H1 (cell line): Measurements from ENCODE around the gene SLC36A4. TPM values are rescaled to one million over a fixed set of nuclear protein-coding genes. Genes with fewer than 3 reads are reported as not detected.

ENCODE experiments used
- CTCF ChIA-PET: fragments of 300-600 bp; sonication (Branson Sonifier 250); formaldehyde crosslinking; loops from one replicate; lab custom pipeline; 2021; ENCODE audit not compliant: partially characterized antibody; lab: Charles Lee
- POLR2A ChIA-PET: fragments of 300-600 bp; sonication (Branson Sonifier 250); formaldehyde crosslinking; loops from one replicate; lab custom pipeline; 2021; ENCODE audit warnings: inconsistent platforms; ENCODE audit not compliant: partially characterized antibody; lab: Charles Lee
- DNase-seq, 2 experiments: peaks; one replicate each; pipeline versions ENCODE4 v3.0.0 to v3.0.0-alpha.2; 2010 to 2022; ENCODE audit warnings: low spot score in 2 of 2, low read depth in 1 of 2, mixed read lengths in 1 of 2
- FAIRE-seq: peaks from 2 replicates; lab custom pipeline; 2011; peaks lifted over from hg19 to GRCh38; lab: Jason Lieb, UNC
- H2AFZ ChIP-seq: 2 replicates; pipeline ENCODE4 v1.8.1; 2012; ENCODE audit warnings: low read length, inconsistent platforms
- H2AK5ac ChIP-seq: 2 replicates; pipeline ENCODE4 v1.6.1; 2013; ENCODE audit warnings: low read depth, low read length
- H2BK120ac ChIP-seq: replicated peaks from 2 replicates; pipeline ENCODE3; 2013; ENCODE audit warnings: low read depth, low read length, inconsistent platforms
- H2BK12ac ChIP-seq: 2 replicates; pipeline ENCODE4 v1.6.1; 2013; ENCODE audit warnings: low read depth, low read length
- H2BK15ac ChIP-seq: 2 replicates; pipeline ENCODE4 v1.6.1; 2013; ENCODE audit warnings: low read length
- H2BK20ac ChIP-seq: 2 replicates; pipeline ENCODE4 v1.6.1; 2013; ENCODE audit warnings: low read length
- H2BK5ac ChIP-seq: 2 replicates; pipeline ENCODE4 v1.6.1; 2013; ENCODE audit warnings: low read depth, low read length
- H3K14ac ChIP-seq: 2 replicates; pipeline ENCODE4 v1.6.1; 2013; ENCODE audit warnings: inconsistent platforms; ENCODE audit not compliant: insufficient read length
- H3K18ac ChIP-seq: 2 replicates; pipeline ENCODE4 v1.6.1; 2013; ENCODE audit warnings: low read length; ENCODE audit errors: extremely low read depth
- H3K23ac ChIP-seq: 2 replicates; pipeline ENCODE4 v1.6.1; 2013; ENCODE audit warnings: inconsistent platforms; ENCODE audit not compliant: insufficient read length
- H3K23me2 ChIP-seq: 2 replicates; pipeline ENCODE4 v1.6.1; 2013; ENCODE audit warnings: low read depth, low read length
- H3K27ac ChIP-seq: 2 replicates; pipeline ENCODE4 v1.6.1; 2011; ENCODE audit warnings: low read depth, low read length, inconsistent platforms
- H3K27me3 ChIP-seq, 4 experiments: replicated peaks in 1 of 4; 1 replicate in 1 of 4; 2 replicates in 3 of 4; pipeline versions ENCODE4 v1.6.1 to v1.8.1; 2011 to 2013; ENCODE audit warnings: low read length in 3 of 4, mild to moderate bottlenecking in 3 of 4, inconsistent platforms in 2 of 4, mixed read lengths in 2 of 4, moderate library complexity in 1 of 4; ENCODE audit not compliant: control insufficient read depth in 3 of 4, insufficient read depth in 3 of 4; ENCODE audit errors: extremely low read depth in 1 of 4
- H3K36me3 ChIP-seq, 4 experiments: 2 replicates each; pipeline versions ENCODE4 v1.6.1 to v1.8.1; 2011 to 2013; ENCODE audit warnings: mild to moderate bottlenecking in 4 of 4, low read length in 3 of 4, moderate library complexity in 2 of 4, control low read depth in 1 of 4, inconsistent platforms in 1 of 4; ENCODE audit not compliant: insufficient read depth in 4 of 4, control insufficient read depth in 2 of 4
- H3K4ac ChIP-seq: replicated peaks from 2 replicates; pipeline ENCODE3; 2013; ENCODE audit warnings: low read length, low read depth, mixed read lengths, inconsistent platforms; ENCODE audit not compliant: insufficient read length
- H3K4me1 ChIP-seq, 4 experiments: replicated peaks in 1 of 4; 1 replicate in 1 of 4; 2 replicates in 3 of 4; pipeline versions ENCODE4 v1.6.1 to v1.8.1; 2011 to 2013; ENCODE audit warnings: low read length in 3 of 4, inconsistent platforms in 2 of 4, mixed read lengths in 1 of 4; ENCODE audit not compliant: insufficient read depth in 4 of 4, control insufficient read depth in 3 of 4
- H3K4me2 ChIP-seq, 2 experiments: 2 replicates each; pipeline versions ENCODE4 v1.6.1 to v1.8.1; 2011 to 2013; ENCODE audit warnings: low read depth in 2 of 2, low read length in 2 of 2, control low read depth in 1 of 2, inconsistent platforms in 1 of 2, mild to moderate bottlenecking in 1 of 2; ENCODE audit not compliant: insufficient read depth in 1 of 2
- H3K4me3 ChIP-seq, 4 experiments: fragments of 200-600, 300-600 bp in 1 of 4; sonication (generic), shearing (Covaris generic), sonication (Bioruptor Twin) in 1 of 4; 2 replicates each; pipeline versions ENCODE4 v1.5.1 to v1.8.1; 2011 to 2016; ENCODE audit warnings: low read length in 4 of 4, low read depth in 3 of 4, control low read depth in 2 of 4, inconsistent platforms in 2 of 4, mild to moderate bottlenecking in 2 of 4, mixed read lengths in 1 of 4, moderate library complexity in 1 of 4; ENCODE audit not compliant: insufficient read depth in 2 of 4; ENCODE audit errors: extremely low read depth in 1 of 4
- H3K56ac ChIP-seq: replicated peaks from 2 replicates; pipeline ENCODE3; 2013; ENCODE audit warnings: low read depth, mild to moderate bottlenecking, mixed read lengths, low read length, inconsistent platforms; ENCODE audit not compliant: insufficient read length
- H3K79me1 ChIP-seq: 2 replicates; pipeline ENCODE4 v1.6.1; 2013; ENCODE audit warnings: low read depth, low read length, control low read depth
- H3K79me2 ChIP-seq, 2 experiments: 2 replicates each; pipeline versions ENCODE4 v1.6.1 to v1.8.1; 2012 to 2013; ENCODE audit warnings: low read length in 2 of 2, mild to moderate bottlenecking in 2 of 2, inconsistent platforms in 1 of 2; ENCODE audit not compliant: insufficient read depth in 2 of 2, control insufficient read depth in 1 of 2
- H3K9ac ChIP-seq, 4 experiments: replicated peaks in 1 of 4; 1 replicate in 1 of 4; 2 replicates in 3 of 4; pipeline versions ENCODE4 v1.6.1 to v1.8.1; 2011 to 2013; ENCODE audit warnings: low read depth in 3 of 4, low read length in 3 of 4, control low read depth in 2 of 4, mild to moderate bottlenecking in 2 of 4, moderate library complexity in 2 of 4, inconsistent platforms in 1 of 4; ENCODE audit errors: extremely low read depth in 1 of 4
- H3K9me3 ChIP-seq, 2 experiments: 2 replicates each; pipeline versions ENCODE4 v1.6.1 to v1.8.1; 2012 to 2013; ENCODE audit warnings: mild to moderate bottlenecking in 2 of 2, moderate library complexity in 2 of 2, control low read depth in 1 of 2, inconsistent platforms in 1 of 2, low read depth in 1 of 2, low read length in 1 of 2, mixed read lengths in 1 of 2; ENCODE audit not compliant: insufficient read depth in 2 of 2
- H4K20me1 ChIP-seq, 2 experiments: replicated peaks in 1 of 2; 2 replicates each; pipeline versions ENCODE3 to v1.8.1; 2011 to 2013; ENCODE audit warnings: inconsistent platforms in 2 of 2, low read length in 2 of 2, mild to moderate bottlenecking in 1 of 2; ENCODE audit not compliant: insufficient read depth in 2 of 2, control insufficient read depth in 1 of 2
- H4K5ac ChIP-seq: 2 replicates; pipeline ENCODE4 v1.6.1; 2013; ENCODE audit warnings: low read length, low read depth, mixed read lengths, inconsistent platforms; ENCODE audit not compliant: insufficient read length
- H4K8ac ChIP-seq: 2 replicates; pipeline ENCODE4 v1.8.0; 2013; ENCODE audit warnings: mild to moderate bottlenecking, moderate library complexity, low read length, inconsistent platforms; ENCODE audit not compliant: insufficient read depth; ENCODE audit errors: extremely low read depth
- H4K91ac ChIP-seq: replicated peaks from 2 replicates; pipeline ENCODE3; 2013; ENCODE audit warnings: low read length, mixed read lengths, inconsistent platforms; ENCODE audit not compliant: insufficient read length
- CEBPB ChIP-seq: IDR thresholded peaks from 2 replicates; pipeline ENCODE4 v1.6.1; 2012; ENCODE audit warnings: low read depth, low read length
- TEAD4 ChIP-seq: IDR thresholded peaks from 2 replicates; pipeline ENCODE4 v1.6.1; 2012; ENCODE audit warnings: low read depth, low read length, inconsistent platforms, mixed read lengths
- WGBS, 2 experiments: shearing (Covaris generic) in 1 of 2; methylation state at CpG; one replicate each; pipeline versions ENCODE4 v1.1.6 to v1.1.7; 2013 to 2015; ENCODE audit warnings: low lambda C conversion rate in 2 of 2, mixed read lengths in 2 of 2, inconsistent platforms in 1 of 2, low coverage in 1 of 2, missing lambda C conversion rate in 1 of 2; ENCODE audit not compliant: insufficient replicate concordance in 2 of 2, insufficient coverage in 1 of 2, insufficient read length in 1 of 2; ENCODE audit errors: extremely low coverage in 1 of 2, missing lambda C conversion rate in 1 of 2; 5-methylcytosine and 5-hydroxymethylcytosine counted together
- polyA plus RNA-seq, 7 experiments: library from polyadenylated mRNA; depleted of rRNA in 3 of 7; stranded (reverse) in 5 of 7; unstranded in 2 of 7; fragments of >200 nt in 5 of 7; fragments of 200-250 nt in 2 of 7; gene quantifications; 1 replicate in 5 of 7; 2 replicates in 1 of 7; 4 replicates in 1 of 7; pipeline versions ENCODE4 v1.2.1 to v1.2.3, GENCODE V29; 2011 to 2013; ENCODE audit warnings: missing spikeins in 2 of 7, mixed read lengths in 2 of 7
- total RNA-seq: library from RNA; stranded (reverse); fragmentation: NEBNext Ultra II Directional; extraction: Animal tissue kit (Norgen Biotek cat#: 25700); gene quantifications from 2 replicates; pipeline ENCODE4 v1.2.1, GENCODE V29; 2021

Gene SLC36A4
- total and polyA plus RNA-seq, 2 of the 8 experiments (the other 6 are each of a cell fraction or from before 2014, with no cell fraction given), result 10.2 to 22.7 TPM

GRCh38 chr11:93193731-93194130, 4.1 kb downstream of the SLC36A4 start:
- peaks cover 3% of the 10 kb centered on the region; the same call in 1 of the 2 replicates for H3K23me2 ChIP-seq
- no peak overlapping the region for H3K4me2 ChIP-seq
- no peak overlapping the region for H2BK15ac ChIP-seq
- H3K18ac ChIP-seq, result no peak overlapping the region
- no peak overlapping the region for H2BK20ac ChIP-seq
- no peak overlapping the region for H3K14ac ChIP-seq
- H3K27me3 ChIP-seq, result no peaks in the 10 kb centered on the region
- peaks cover 0 to 3% (median 3%) of the 10 kb centered on the region in 4 experiments; a peak in 2 of 7 replicates for H3K4me1 ChIP-seq
- H4K20me1 ChIP-seq, result peaks cover 0 to 3% of the 10 kb centered on the region in 2 experiments
- H3K79me1 ChIP-seq, result peaks cover 3% of the 10 kb centered on the region; the same call in 1 of the 2 replicates
- no peak overlapping the region for H3K23ac ChIP-seq
- H4K91ac ChIP-seq, result no peak overlapping the region
- H2AFZ ChIP-seq, result no peak overlapping the region
- peaks cover 11 to 82% of the 10 kb centered on the region in 2 experiments for H3K79me2 ChIP-seq
- H3K9ac ChIP-seq, result no peak overlapping the region
- H3K4ac ChIP-seq, result no peak overlapping the region
- FAIRE-seq, result no peak
- no peak overlapping the region for H2BK5ac ChIP-seq
- WGBS, 2 experiments, result 88% methylated on average over 2 of the region's 2 CpGs; no CpG with 5 or more reads in 1 of the 2 experiments
- H2BK120ac ChIP-seq, result no peak overlapping the region
- H3K27ac ChIP-seq, result no peak overlapping the region
- ChIA-PET POLR2A (no interaction called here), CTCF (no interaction called here)
- TF ChIP-seq CEBPB, result peak; percentile 15; the same call in 1 of the 2 replicates
- no peak for TF ChIP-seq TEAD4
- H2AK5ac ChIP-seq, result no peak overlapping the region
- no peak for DNase-seq
- H3K4me3 ChIP-seq, result no peak overlapping the region
- H4K8ac ChIP-seq, result no peak overlapping the region
- no peak overlapping the region for H3K56ac ChIP-seq
- no peaks in the 10 kb centered on the region for H3K9me3 ChIP-seq
- no peak overlapping the region for H4K5ac ChIP-seq
- H3K36me3 ChIP-seq, result no peaks in the 10 kb centered on the region
- H2BK12ac ChIP-seq, result no peak overlapping the region
